Erythroblast (primary cell): ENCODE results near the gene TTYH2.

ENCODE experiments used
- DNase-seq, 2 experiments: peaks; one replicate each; lab custom pipeline; 2025; lab: John Stamatoyannopoulos, UW
- GATA1 ChIP-seq: IDR thresholded peaks from 2 replicates; pipeline ENCODE4 v1.6.1; 2011; ENCODE audit warnings: low read depth, mild to moderate bottlenecking, control low read depth, low read length, moderate library complexity
- POLR2A ChIP-seq: IDR thresholded peaks from 2 replicates; pipeline ENCODE4 v1.6.1; 2011; ENCODE audit warnings: mild to moderate bottlenecking, low read length

The TTYH2 gene

DNA sequence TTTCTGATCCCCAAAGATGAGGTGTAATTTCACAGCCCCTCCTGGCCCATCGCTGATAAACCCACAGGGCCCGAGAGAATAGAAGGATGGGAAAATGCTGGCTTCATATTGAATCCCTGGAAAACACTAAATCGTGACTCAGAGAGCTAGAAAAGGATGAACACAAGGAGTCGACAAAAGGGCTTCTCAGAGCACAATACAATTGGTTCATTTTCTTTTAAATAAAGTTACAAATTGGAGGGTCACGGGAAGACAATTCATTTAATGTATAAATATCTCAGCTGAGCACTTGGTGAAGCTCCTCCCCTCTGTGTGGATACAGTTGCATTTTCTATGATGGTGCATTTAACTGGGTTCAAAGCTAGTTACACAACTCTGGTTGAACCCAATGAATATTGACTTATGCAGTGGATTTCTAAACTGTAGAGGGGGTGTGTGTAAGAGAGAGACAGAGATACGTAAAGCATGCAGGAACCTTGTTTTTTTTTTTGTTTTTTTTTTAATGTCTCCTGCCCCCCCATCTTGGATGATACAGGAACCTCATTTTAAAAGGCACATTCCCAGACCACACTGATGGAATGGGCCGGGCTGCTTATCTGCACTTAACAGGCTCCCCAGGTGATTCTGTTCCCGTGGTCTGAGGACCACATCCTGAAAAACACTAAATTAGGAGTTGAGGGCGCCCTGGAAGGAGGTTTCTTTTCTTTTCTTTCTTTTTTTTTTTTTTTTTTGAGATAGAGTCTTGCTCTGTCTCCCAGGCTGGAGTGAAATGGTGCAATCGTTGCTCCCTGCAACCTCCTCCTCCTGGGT, 14.1 kb downstream of the TTYH2 start:
- TF ChIP-seq GATA1: no peak
- no peak for TF ChIP-seq POLR2A
- no peak for DNase-seq

DNA sequence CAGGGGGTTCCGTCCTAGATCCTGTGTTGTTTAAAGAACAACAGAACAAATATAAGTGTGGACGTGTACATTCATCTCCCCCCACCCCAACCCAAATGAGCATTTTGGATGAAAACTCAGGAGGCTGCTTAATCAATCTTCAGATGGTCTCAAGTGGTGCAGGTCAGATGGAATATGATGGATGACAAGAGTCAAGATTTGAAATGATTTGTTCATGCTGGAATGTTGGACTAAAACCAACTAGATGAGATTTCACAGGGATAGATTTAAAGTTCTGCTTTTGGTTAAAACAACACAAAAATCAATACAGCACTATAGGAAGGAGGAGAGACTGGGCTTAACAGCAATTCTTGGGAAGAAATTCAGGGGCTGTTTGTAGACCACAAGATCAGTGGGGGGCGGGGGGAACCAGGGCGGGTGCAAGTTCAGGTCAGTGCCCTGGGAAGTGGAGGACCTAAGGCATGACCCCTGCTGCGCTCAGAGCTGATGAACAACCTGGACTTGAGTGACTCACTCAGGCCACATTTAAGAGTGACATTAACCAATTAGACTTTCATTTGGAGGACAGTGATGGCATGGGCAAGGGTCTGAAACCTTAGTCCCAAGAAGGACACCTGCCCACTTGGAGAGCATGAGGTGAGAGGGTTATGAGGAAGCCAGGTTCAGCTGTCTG, 15.1 kb downstream of the TTYH2 start:
- no peak for DNase-seq
- TF ChIP-seq GATA1: no peak
- TF ChIP-seq POLR2A: no peak

DNA sequence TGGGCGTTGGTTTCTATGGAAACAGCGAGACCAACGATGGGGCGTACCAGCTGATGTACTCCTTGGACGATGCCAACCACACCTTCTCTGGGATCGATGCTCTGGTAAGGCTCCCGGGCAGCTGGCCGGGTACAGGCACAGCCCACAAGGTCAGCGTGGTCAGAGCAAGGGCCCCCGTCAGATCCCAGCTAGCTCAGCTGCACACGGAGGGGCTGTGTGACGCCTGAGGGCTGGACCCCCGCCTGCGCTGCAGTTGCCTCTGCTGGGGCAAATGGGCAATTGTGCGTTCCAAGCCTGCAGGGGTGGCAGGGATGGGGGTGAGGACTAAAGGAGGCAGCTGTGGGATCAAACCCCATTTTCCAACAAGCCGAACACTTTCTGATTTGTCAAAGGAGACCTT, 17.5 kb downstream of the TTYH2 start:
- no peak for TF ChIP-seq GATA1
- no peak for TF ChIP-seq POLR2A
- no peak for DNase-seq

DNA sequence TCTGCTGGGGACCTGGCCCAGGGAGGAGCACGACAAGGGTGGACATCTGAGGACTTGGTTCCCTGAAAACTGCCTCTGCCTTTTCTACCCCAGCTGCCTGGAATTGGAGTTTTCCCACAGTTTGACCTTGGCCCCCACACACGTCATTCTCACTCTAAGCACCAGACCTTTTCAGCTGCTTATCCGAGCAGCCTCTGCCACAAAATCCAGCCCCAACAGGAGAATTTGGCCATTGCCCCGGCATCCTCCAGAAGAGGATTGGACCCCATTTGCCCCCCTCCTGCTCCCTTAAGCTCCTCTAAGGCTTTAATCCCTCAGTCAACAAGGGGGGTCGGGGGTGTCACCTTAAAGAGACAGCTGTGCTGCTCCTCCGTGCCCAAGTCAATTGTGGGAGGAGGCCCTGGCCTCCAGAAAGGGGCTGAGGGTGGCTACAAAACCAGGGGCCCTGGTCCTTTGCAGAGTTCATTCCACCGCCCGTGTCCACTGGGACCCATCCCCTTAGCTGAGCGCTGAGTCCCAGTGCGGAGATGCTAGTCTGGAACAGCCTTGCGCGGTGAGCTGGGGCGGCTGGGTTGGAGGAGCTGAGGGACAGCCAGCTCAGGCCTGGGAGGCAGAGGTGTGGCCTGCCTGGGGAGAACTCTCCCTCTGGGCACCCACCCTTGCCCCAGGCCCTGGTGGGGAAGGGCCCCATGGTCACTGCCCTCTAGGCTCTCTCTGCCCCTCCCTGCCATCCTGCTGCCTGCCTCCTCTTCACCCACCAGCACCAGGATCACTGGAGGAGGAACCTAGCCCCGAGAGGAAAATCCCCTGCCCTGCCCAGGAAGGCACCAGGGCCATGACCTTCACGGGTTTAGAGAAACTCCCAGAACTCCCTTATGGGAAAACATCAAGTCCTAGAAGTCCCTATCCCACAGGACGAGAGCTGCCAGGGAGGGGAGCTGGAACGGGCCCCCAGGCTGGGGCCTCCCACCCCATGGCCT, 18.8 kb downstream of the TTYH2 start:
- no peak for TF ChIP-seq GATA1
- TF ChIP-seq POLR2A: no peak

DNA sequence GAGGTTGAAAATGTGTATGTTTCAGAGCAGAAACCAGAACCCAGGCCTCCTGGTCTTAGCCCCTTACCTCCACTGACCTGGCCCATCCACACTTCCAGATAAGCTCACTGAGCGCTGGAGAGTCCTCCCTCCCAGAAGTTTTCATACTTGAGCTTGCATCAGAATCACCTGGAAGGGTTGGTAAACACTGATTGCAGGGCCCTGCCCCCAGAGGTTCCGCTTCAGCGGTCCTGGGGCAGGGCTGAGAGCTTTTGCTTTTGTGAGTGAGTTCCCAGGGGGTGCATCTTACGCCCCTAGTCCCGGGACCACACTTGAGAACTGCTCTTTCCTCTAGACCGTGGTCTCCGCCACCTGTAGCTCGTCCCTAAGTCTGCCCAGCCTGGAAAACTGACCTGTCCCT, 20.6 kb downstream of the TTYH2 start:
- DNase-seq: no peak
- TF ChIP-seq POLR2A (no peak), GATA1 (no peak)

More for the DNA sequence above, 18.8 kb downstream of the TTYH2 start:
- no peak for DNase-seq

DNA sequence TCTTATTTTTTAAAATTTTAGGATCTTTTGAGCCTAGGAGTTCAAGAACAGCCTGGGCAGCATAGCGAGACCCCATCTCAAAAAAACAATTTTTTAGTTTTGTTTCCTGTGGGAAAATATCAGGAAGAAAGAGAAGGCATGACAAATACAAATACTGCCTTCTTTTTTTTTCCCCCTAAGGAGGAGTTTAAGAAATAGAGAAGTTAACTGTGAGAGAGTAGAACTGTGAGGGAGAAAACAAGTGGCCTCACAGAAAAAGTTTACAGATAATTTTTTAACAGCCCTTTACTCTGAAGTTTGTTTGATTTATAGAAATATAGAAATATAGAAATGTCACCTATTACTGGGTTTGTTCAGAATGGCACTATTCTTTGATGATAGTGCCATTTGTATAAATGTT, 21.1 kb downstream of the TTYH2 start:
- TF ChIP-seq GATA1: no peak
- no peak for TF ChIP-seq POLR2A
- DNase-seq: no peak

DNA sequence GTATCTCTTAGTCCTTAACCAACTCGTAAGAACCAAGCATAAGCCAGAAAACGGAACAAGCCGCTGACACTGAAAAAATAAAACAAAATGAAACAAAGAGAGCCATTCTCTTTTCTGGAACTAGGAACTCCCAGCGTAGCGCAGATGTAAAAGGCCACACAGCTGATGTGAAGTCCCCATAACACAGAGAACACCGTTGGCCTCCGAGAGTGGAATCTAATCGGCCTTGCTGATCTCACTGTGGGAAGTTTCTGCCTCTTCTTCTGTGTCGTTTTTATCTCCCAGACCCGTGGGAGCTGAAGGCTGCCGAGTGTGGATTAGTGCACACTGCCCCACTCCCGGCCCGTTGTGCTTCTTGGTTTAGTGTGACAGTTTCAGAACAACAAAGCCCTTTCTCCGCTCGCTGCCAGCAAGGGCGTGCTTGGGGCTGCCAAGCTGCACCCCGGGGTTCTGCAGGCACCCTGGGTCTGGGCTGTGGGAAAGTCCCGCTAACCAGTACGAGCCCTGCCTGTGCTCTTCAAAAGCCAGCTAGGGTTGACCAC, 21.7 kb downstream of the TTYH2 start:
- peak; percentile 26 to 39 for DNase-seq

DNA sequence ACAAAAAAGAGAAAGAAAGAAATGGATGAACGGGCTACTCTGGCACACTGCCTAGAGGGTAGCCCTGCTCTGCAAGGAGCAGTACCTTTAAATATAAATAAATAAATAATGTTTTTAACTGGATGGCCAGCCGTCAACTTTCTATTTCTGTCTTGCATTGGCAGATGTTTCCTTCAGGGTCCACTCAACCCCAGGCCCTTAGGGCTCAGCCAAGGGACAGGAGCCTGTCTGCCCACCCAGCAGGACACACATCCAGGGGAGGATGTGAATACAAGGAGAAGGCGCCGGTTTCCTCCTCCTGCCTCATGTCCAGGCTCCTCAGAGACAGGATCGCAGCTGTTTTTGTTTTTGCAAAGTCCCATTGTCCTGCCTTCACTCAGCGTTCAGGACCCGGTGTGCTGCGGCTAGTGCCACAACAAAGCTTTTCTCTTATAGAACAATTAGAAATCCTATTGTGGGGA, 22.6 kb downstream of the TTYH2 start:
- no peak for DNase-seq
- TF ChIP-seq POLR2A (no peak), GATA1 (no peak)

More for the DNA sequence above, 21.7 kb downstream of the TTYH2 start:
- no peak for TF ChIP-seq POLR2A
- no peak for TF ChIP-seq GATA1

DNA sequence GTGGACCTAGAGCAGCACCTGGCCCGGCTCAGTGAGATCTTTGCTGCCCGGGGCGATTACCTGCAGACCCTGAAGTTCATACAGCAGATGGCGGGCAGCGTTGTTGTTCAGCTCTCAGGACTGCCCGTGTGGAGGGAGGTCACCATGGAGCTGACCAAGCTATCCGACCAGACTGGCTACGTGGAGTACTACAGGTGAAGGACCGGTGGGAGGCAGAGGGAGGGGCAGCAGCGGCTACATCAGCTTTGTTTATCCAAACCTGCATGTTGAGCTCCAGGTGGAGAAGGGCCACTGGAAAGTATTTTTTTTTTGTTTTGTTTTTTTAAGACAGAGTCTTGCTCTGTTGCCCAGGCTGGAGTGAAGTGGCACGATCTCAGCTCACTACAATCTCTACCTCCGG, 23.9 kb downstream of the TTYH2 start:
- no peak for TF ChIP-seq POLR2A
- no peak for TF ChIP-seq GATA1
- DNase-seq: no peak

DNA sequence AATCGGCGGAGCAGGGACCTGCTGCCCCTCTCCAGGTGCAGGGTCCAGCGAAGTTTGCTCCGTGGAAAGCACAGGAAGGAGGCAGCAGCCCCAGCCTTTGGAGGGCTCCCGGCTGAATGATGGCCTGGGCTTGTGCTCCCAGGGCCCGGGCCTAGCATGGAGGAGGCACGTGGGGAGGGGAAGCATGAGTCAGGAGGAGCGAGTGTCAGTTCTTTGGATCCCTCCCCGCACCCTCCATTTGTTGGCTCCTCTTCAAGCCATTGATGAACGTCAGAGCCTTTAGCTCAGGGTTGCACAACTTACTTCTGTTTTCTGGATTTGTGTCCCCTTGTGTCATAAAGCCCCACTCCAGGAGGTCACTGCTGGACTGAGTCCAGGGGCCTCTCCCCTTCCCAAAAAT, 25.8 kb downstream of the TTYH2 start:
- DNase-seq: no peak
- TF ChIP-seq GATA1 (no peak), POLR2A (no peak)

DNA sequence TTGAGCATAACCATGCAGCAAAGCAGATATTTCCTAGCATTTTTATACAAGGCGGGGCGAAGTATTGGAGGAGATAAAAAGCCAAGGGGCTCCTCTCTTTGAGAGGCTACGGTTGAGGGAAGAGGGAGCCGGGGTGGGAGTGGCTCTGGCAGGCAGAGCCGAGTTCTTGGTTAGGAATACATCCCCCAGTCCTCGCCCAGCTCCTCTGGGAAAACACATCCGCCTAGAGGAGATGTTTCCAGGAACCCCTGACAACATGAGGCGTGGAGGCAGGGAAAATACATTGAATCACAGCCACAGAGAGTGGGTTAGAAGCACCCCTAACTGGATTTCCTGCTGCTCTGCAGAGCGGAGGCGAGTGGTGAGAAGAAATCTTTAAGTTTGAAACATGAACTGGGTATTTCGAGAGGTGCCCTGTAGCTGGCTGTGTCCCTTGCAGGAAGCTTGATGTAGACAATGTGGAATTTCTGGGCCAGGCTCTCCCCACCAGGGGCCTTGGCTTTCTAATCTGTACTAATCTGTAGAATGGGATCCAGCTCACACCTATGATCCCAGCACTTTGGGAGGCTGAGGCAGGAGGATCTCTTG, 27.3 kb downstream of the TTYH2 start:
- TF ChIP-seq GATA1: no peak
- TF ChIP-seq POLR2A: no peak
- no peak for DNase-seq

DNA sequence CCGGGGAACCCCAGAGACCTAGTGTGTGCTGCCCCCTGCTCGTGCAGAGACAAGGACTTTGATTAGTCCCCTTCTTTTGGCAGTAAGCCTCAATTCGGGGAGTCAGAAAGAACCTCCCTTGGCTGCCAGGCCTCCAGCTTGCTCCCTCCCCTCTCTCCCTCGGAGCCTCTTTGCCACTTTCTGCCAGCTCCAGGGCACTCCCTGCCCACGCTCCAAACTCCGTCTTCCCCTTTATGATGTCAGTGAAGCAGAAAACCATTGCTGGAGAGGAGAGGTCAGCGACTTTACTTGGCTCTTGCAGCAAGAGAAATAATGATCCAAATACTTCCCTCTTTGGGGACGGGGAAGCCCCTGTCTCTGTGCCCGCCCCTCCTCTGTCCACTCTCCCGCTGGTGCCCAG, 28.1 kb downstream of the TTYH2 start:
- no peak for DNase-seq
- no peak for TF ChIP-seq GATA1
- no peak for TF ChIP-seq POLR2A

DNA sequence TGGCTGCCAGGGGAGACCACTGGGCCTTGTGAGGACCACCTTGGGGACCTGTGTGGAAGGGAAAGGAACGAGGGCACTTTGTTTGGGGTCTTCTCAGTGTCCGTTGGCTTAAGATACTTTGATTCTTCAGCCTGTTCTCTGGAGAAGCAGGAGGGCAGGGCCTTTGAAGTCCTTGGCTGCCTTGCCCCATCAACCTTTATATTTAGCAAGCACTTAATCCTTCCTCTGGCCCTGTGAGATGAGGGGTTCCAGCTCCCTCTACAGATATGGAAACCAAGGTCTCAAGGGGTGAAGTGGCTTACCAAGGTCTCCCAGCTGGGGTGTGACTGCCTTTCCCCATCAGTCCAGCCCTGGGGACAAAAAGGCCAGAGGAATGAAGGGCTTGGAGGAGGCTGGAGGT, 28.5 kb downstream of the TTYH2 start:
- TF ChIP-seq POLR2A: no peak
- TF ChIP-seq GATA1: no peak
- no peak for DNase-seq
